SK-N-SH (cell line): Measurements from ENCODE around the gene RNU7-1. TPM values are rescaled to one million over a fixed set of nuclear protein-coding genes. Genes with fewer than 3 reads are reported as not detected.

Experiments used
- CTCF ChIA-PET: fragments of 300-600, 350-600 bp; formaldehyde crosslinking; extraction: SDS; loops from one replicate; lab custom pipeline; 2021; lab: Yijun Ruan, JAX
- POLR2A ChIA-PET: fragments of 350-600 bp; sonication (Branson Sonifier 250); formaldehyde crosslinking; extraction: SDS; loops from one replicate; lab custom pipeline; 2020; ENCODE audit warnings: antibody characterized with exemption, inconsistent platforms; lab: Yijun Ruan, JAX
- DNase-seq: peaks from one replicate; pipeline ENCODE4 v3.0.0; 2012
- H2AFZ ChIP-seq: fragments of 200-600 bp; sonication (generic); 2 replicates; pipeline ENCODE4 v1.8.1; 2016; ENCODE audit warnings: antibody characterized with exemption, mild to moderate bottlenecking, low read depth
- H3F3A ChIP-seq: fragments of 200-600 bp; sonication (generic); replicated peaks from 2 replicates; pipeline ENCODE3; 2016; ENCODE audit warnings: antibody characterized with exemption, mild to moderate bottlenecking; ENCODE audit not compliant: insufficient read depth
- H3K27ac ChIP-seq, 2 experiments: fragments of 200-500 bp in 1 of 2; fragments of 200-600 bp in 1 of 2; sonication (Bioruptor generic) in 1 of 2; sonication (generic), shearing (Covaris generic) in 1 of 2; 2 replicates each; pipeline versions ENCODE4 v1.5.1 to v1.6.1; 2014 to 2016; ENCODE audit warnings: low read depth in 2 of 2, inconsistent platforms in 1 of 2, low read length in 1 of 2, mild to moderate bottlenecking in 1 of 2, mixed read lengths in 1 of 2
- H3K27me3 ChIP-seq: fragments of 200-600 bp; sonication (generic), shearing (Covaris generic); 2 replicates; pipeline ENCODE4 v1.6.1; 2016; ENCODE audit warnings: mixed run types; ENCODE audit not compliant: insufficient read depth
- H3K36me3 ChIP-seq, 2 experiments: fragments of 200-500 bp in 1 of 2; fragments of 200-600 bp in 1 of 2; sonication (Bioruptor generic) in 1 of 2; sonication (generic) in 1 of 2; replicated peaks in 1 of 2; 2 replicates each; pipeline versions ENCODE3 to v1.5.1; 2014 to 2016; ENCODE audit warnings: low read length in 1 of 2, mild to moderate bottlenecking in 1 of 2; ENCODE audit not compliant: insufficient read depth in 2 of 2, control insufficient read depth in 1 of 2
- H3K4me1 ChIP-seq, 2 experiments: fragments of 200-500 bp in 1 of 2; fragments of 200-600 bp in 1 of 2; sonication (Bioruptor generic) in 1 of 2; sonication (generic), shearing (Covaris generic) in 1 of 2; 2 replicates each; pipeline versions ENCODE4 v1.5.1 to v1.6.1; 2014 to 2016; ENCODE audit warnings: low read depth in 1 of 2, low read length in 1 of 2, mixed run types in 1 of 2; ENCODE audit not compliant: insufficient read depth in 2 of 2, control insufficient read depth in 1 of 2
- H3K4me2 ChIP-seq: fragments of 200-600 bp; sonication (generic), shearing (Covaris generic); 2 replicates; pipeline ENCODE4 v1.6.1; 2017; ENCODE audit warnings: mixed run types
- H3K4me3 ChIP-seq, 2 experiments: fragments of 200-500 bp in 1 of 2; fragments of 200-600 bp in 1 of 2; sonication (Bioruptor generic) in 1 of 2; sonication (generic), shearing (Covaris generic) in 1 of 2; 2 replicates each; pipeline versions ENCODE4 v1.5.1 to v1.8.1; 2014 to 2016; ENCODE audit warnings: low read depth in 2 of 2, inconsistent platforms in 1 of 2, low read length in 1 of 2, mild to moderate bottlenecking in 1 of 2, mixed read lengths in 1 of 2, moderate library complexity in 1 of 2
- H3K79me2 ChIP-seq: fragments of 200-600 bp; sonication (generic); 2 replicates; pipeline ENCODE4 v1.8.1; 2017; ENCODE audit warnings: mild to moderate bottlenecking; ENCODE audit not compliant: insufficient read depth
- H3K9ac ChIP-seq: fragments of 200-600 bp; sonication (generic); 2 replicates; pipeline ENCODE4 v1.6.1; 2017; ENCODE audit warnings: mixed run types
- H3K9me2 ChIP-seq: fragments of 200-600 bp; sonication (generic); 2 replicates; pipeline ENCODE4 v1.6.1; 2017; ENCODE audit warnings: mixed run types
- H3K9me3 ChIP-seq: fragments of 200-600 bp; sonication (generic); 2 replicates; pipeline ENCODE4 v1.6.1; 2017; ENCODE audit warnings: mixed run types, mild to moderate bottlenecking, moderate library complexity
- H4K20me1 ChIP-seq: fragments of 200-600 bp; sonication (generic); 2 replicates; pipeline ENCODE4 v1.6.1; 2017; ENCODE audit warnings: mild to moderate bottlenecking, mixed run types; ENCODE audit not compliant: insufficient read depth
- ELF1 ChIP-seq: IDR thresholded peaks from 2 replicates; pipeline ENCODE4 v1.4.0; 2012
- EP300 ChIP-seq, 2 experiments: IDR thresholded peaks; 2 replicates each; pipeline versions ENCODE4 v1.4.0 to v1.6.1; 2012; ENCODE audit warnings: borderline replicate concordance in 1 of 2, low read depth in 1 of 2, low read length in 1 of 2
- EZH2phosphoT487 ChIP-seq: fragments of 200-600 bp; sonication (generic); IDR thresholded peaks from 2 replicates; pipeline ENCODE4 v1.6.1; 2017; ENCODE audit warnings: low read depth, mixed run types, mild to moderate bottlenecking, antibody characterized with exemption, moderate library complexity, borderline replicate concordance
- FOXJ3 ChIP-seq: sonication (generic); formaldehyde crosslinking; IDR thresholded peaks from 2 replicates; pipeline ENCODE4 v1.5.1; 2020; ENCODE audit warnings: mild to moderate bottlenecking, missing genetic modification reagents
- GABPA ChIP-seq: IDR thresholded peaks from 2 replicates; pipeline ENCODE4 v1.4.0; 2012; ENCODE audit warnings: low read depth, mild to moderate bottlenecking
- GATA2 ChIP-seq: sonication (generic); formaldehyde crosslinking; IDR thresholded peaks from 2 replicates; pipeline ENCODE4 v1.5.0; 2020; ENCODE audit warnings: mild to moderate bottlenecking, missing genetic modification reagents
- MEF2A ChIP-seq: IDR thresholded peaks from 2 replicates; pipeline ENCODE4 v1.4.0; 2012; ENCODE audit warnings: low read depth, borderline replicate concordance
- MXI1 ChIP-seq: IDR thresholded peaks from 2 replicates; pipeline ENCODE4 v1.6.1; 2012; ENCODE audit warnings: mild to moderate bottlenecking, low read depth, low read length, improper control_type of control experiment
- NFIC ChIP-seq: IDR thresholded peaks from 2 replicates; pipeline ENCODE4 v1.4.0; 2012; ENCODE audit warnings: borderline replicate concordance
- RAD21 ChIP-seq: IDR thresholded peaks from 2 replicates; pipeline ENCODE4 v1.6.1; 2012; ENCODE audit warnings: mild to moderate bottlenecking, low read length
- RCOR1 ChIP-seq: fragments of 150-350 bp; IDR thresholded peaks from 2 replicates; pipeline ENCODE4 v1.6.1; 2017; ENCODE audit warnings: antibody characterized with exemption, low read length
- RFX5 ChIP-seq: IDR thresholded peaks from 2 replicates; pipeline ENCODE4 v1.6.1; 2012; ENCODE audit warnings: mild to moderate bottlenecking, improper control_type of control experiment, low read length
- WGBS: methylation state at CpG from one replicate; pipeline ENCODE4 v1.1.6; 2017; ENCODE audit warnings: low lambda C conversion rate; 5-methylcytosine and 5-hydroxymethylcytosine counted together
- polyA plus RNA-seq, 3 experiments: library from polyadenylated mRNA; depleted of rRNA; stranded (reverse); fragments of >200 nt; gene quantifications; 2 replicates each; pipeline ENCODE4 v1.2.3, GENCODE V29; 2012
- TF ChIP-seq, protein P1 (sequence below): IDR thresholded peaks from 2 replicates; pipeline ENCODE4 v1.4.0; 2012; ENCODE audit warnings: low read depth, borderline replicate concordance
- TF ChIP-seq, protein P2 (sequence below): fragments of 150-350 bp; IDR thresholded peaks from 2 replicates; pipeline ENCODE4 v1.6.1; 2016; ENCODE audit warnings: mild to moderate bottlenecking, low read depth, low read length

The RNU7-1 gene
- polyA plus RNA-seq, 1 of the 3 experiments (the other 2 are of a cell fraction), result not detected

DNA sequence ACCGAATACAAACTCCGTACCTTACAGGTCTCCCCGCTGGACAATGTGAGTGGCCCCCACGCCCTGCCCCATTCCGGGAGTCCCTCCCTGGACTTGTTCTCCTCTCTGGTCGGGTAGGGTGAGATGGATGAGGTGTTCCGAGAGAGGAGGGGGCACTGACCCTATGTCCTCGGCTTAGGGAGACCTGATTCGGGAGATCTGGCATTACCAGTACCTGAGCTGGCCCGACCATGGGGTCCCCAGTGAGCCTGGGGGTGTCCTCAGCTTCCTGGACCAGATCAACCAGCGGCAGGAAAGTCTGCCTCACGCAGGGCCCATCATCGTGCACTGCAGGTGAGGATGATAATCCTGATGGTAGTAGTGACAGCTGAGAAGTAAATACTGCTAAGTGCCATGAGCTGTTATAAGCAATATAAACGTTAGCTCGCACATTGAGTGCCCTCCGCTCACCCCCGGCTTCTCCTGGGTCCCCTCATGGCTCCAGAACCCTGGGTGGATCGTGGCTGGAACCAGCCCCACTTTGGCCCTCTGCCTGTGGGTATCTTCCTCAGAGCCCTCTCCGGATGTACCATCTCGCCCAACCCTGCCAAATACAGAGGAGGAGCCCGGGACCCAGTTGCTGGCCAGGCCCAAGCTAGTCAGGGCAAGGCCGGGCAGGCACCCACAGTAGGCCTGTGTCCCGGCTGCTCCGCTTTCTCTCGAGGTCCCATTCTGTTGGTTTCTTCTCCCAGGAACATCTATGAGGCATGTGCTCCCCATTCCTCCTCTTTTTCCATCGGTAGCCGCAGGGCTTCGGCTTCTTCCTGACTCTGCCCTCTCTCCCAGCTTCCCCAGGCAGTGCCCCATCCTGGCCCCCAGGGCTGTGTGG lies 14.4 kb downstream of the RNU7-1 start:
- H3K79me2 ChIP-seq, result no peaks in the 10 kb centered on the region
- no peaks in the 10 kb centered on the region for H3K27me3 ChIP-seq
- H3K4me1 ChIP-seq, result peaks cover 0 to 8% of the 10 kb centered on the region in 2 experiments; a peak in 2 of 4 replicates
- H2AFZ ChIP-seq, result no peak overlapping the region
- no peaks in the 10 kb centered on the region for H3K9me3 ChIP-seq
- H4K20me1 ChIP-seq, result no peaks in the 10 kb centered on the region
- H3K9ac ChIP-seq, result no peak overlapping the region
- H3K27ac ChIP-seq, result no peak overlapping the region
- H3F3A ChIP-seq, result no peaks in the 10 kb centered on the region
- WGBS, result 85% methylated on average over 28 of the region's 28 CpGs
- no peak for TF ChIP-seq RCOR1
- TF ChIP-seq, protein P1, sequence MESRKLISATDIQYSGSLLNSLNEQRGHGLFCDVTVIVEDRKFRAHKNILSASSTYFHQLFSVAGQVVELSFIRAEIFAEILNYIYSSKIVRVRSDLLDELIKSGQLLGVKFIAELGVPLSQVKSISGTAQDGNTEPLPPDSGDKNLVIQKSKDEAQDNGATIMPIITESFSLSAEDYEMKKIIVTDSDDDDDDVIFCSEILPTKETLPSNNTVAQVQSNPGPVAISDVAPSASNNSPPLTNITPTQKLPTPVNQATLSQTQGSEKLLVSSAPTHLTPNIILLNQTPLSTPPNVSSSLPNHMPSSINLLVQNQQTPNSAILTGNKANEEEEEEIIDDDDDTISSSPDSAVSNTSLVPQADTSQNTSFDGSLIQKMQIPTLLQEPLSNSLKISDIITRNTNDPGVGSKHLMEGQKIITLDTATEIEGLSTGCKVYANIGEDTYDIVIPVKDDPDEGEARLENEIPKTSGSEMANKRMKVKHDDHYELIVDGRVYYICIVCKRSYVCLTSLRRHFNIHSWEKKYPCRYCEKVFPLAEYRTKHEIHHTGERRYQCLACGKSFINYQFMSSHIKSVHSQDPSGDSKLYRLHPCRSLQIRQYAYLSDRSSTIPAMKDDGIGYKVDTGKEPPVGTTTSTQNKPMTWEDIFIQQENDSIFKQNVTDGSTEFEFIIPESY, result no peak
- no peak for TF ChIP-seq MEF2A
- TF ChIP-seq MXI1, result no peak
- TF ChIP-seq ELF1, result no peak
- no peak for TF ChIP-seq RAD21
- no peak for TF ChIP-seq GABPA
- ChIA-PET POLR2A (interaction anchor here (1.0 to 1.2 kb wide), 2 partner anchors 10 to 14 kb away, joined by 3 to 5 read pairs; partner anchors contain the start of genes C12orf57 and RNU7-1), CTCF (interaction anchor here (1.6 to 8.0 kb wide), 3 partner anchors 12 to 33 kb away, joined by 5 to 114 read pairs (median 62); partner anchors contain the start of genes C12orf57 and RNU7-1)
- no peak overlapping the region for H3K4me3 ChIP-seq
- no peaks in the 10 kb centered on the region for H3K9me2 ChIP-seq
- H3K36me3 ChIP-seq, result no peaks in the 10 kb centered on the region
- H3K4me2 ChIP-seq, result no peak overlapping the region
- DNase-seq, result no peak

DNA sequence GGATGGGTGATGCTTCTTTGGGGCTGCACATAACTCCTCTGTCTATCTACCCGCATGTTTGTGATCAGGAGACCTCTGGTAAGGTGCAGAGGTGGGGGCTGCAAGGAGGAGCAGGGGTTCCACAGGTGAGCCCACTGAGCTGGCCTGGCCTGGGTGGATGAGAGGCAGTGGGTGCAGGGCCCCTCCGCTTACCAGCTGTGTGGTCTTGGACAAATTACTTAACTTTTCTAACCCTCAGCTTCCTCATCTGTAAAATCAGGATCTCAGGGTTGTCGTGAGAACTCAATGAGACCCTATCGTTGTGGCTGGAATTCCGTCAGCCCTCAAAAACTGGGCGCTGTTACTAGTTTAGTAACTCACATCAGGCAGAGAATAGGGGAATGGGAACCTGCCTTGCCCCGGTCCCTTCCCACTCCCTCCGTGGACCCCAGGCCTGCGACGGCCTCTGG lies 15.0 kb downstream of the RNU7-1 start:
- Histone ChIP-seq H3K4me1 (peaks cover 0 to 8% of the 10 kb centered on the region in 2 experiments; a peak in 2 of 4 replicates), H3K79me2 (no peaks in the 10 kb centered on the region), H3K27ac (no peak overlapping the region), H3K4me3 (no peak overlapping the region), H3F3A (no peaks in the 10 kb centered on the region), H3K9me2 (no peaks in the 10 kb centered on the region), H3K27me3 (no peaks in the 10 kb centered on the region), H4K20me1 (no peaks in the 10 kb centered on the region), H3K4me2 (no peak overlapping the region), H3K9me3 (no peaks in the 10 kb centered on the region), H3K9ac (no peak overlapping the region), H2AFZ (no peak overlapping the region), H3K36me3 (no peaks in the 10 kb centered on the region)
- TF ChIP-seq GATA2 (CRISPR knock-in tag), result no peak
- no peak for TF ChIP-seq EP300 (IDR thresholded peaks at IDR 0.05; ENCODE audit: borderline replicate concordance in 1 of 2, low read depth in 1 of 2, low read length in 1 of 2)
- TF ChIP-seq FOXJ3 (CRISPR knock-in tag), result no peak
- TF ChIP-seq RFX5, result no peak
- TF ChIP-seq MEF2A, result no peak
- TF ChIP-seq EZH2phosphoT487, result no peak
- no peak for TF ChIP-seq NFIC
- TF ChIP-seq, protein P2, sequence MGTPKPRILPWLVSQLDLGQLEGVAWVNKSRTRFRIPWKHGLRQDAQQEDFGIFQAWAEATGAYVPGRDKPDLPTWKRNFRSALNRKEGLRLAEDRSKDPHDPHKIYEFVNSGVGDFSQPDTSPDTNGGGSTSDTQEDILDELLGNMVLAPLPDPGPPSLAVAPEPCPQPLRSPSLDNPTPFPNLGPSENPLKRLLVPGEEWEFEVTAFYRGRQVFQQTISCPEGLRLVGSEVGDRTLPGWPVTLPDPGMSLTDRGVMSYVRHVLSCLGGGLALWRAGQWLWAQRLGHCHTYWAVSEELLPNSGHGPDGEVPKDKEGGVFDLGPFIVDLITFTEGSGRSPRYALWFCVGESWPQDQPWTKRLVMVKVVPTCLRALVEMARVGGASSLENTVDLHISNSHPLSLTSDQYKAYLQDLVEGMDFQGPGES, result no peak
- WGBS, result 82% methylated on average over 10 of the region's 10 CpGs
- CTCF ChIA-PET, result interaction anchor here (7.6 to 8.0 kb wide), 2 partner anchors 13 to 33 kb away, joined by 62 to 114 read pairs; partner anchors contain the start of genes C12orf57 and RNU7-1
- POLR2A ChIA-PET, result interaction anchor here (1.0 to 1.5 kb wide), 2 partner anchors 14 to 15 kb away, joined by 3 to 5 read pairs; partner anchors contain the start of genes C12orf57 and RNU7-1
- peak; percentile 16 for DNase-seq
